ENCODE measurements around the gene NKX6-1.
A peak's percentile ranks its signal among the peaks of the same experiment; 100 is the strongest.

NKX6-1 gene

DNA sequence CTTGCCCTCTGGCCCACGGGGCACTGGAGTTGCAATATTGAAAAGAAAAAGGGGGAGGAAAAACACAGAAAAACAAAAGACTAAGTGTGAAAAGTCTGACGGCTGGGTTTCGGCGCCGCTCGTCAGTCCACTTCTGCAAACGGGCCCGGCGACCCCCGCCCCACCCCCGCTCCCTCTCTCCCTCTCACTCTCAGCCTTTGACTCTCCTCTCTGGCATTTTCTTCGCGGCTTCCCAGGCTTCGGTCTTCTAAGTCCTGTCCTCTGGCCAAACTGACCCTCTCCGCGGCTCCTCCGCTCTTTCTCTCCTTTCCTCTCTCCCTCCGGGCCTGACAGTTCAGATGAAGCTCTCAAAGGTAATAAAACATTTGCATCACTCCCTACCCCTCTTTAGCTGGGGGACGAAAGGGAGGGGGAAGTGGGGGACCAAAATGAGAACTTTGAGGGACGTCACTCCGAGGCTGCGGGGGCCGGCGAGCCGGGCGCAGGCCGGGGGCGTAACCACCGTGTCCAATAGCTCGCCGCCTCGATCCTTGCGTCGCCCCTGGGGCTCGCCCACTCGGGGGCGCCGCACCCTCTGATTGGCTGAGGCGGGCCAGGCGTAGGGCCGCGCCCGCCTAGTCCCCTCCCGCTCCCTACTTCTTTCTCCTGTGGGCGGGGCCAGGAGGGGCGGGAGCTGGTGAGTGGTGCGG is at the start of gene NKX6-1:
TSS of gene NKX6-1 (minus strand) at position 358 of the 689 bp plus-strand sequence. CDS start 1,064 bp downstream, outside the sequence.
- peak; percentile 92 for DNase-seq

GRCh38 chr4:84547211-84547610 is 48.1 kb upstream of the NKX6-1 start:
- no peak for DNase-seq

DNA sequence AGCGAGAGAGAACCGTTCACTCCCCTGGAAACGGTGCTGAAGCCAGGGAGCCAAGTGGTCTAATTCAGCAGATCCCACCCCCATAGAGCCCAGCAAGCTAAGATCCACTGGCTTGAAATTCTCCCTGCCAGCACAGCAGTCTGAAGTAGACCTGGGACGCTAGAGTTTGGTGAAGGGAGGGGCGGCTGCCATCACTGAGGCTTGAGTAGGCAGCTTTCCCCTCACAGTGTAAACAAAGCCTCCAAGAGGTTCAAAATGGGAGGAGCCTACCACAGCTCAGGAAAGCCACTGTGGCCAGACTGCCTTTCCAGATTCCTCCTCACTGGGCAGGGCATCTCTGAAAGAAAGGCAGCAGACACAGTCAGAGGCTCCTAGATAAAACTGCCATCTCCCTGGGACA is 46.0 kb upstream of the NKX6-1 start:
- no peak for DNase-seq

- no peak for DNase-seq
Measured at GRCh38 chr4:84535901-84536300, 36.8 kb upstream of the NKX6-1 start.

DNA sequence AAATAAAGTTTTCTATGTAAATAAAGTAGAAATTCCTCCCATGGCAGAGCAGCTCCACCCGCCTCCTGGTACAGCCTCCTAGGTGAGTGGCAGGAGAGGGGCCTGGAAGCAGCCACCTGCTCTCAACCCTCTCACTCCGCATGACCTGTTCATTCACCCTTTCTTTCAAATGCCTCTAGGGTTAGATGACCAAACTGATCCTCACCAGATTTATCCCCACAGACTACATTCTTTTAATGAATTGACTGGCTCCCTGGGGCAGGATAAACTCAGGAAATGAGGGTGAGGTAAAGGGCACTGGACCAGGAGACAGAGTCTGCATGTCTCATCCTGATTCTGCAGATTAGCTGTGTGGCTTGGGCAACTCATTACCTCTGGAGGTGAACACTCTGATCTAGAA is 32.6 kb upstream of the NKX6-1 start:
- no peak for DNase-seq

DNA sequence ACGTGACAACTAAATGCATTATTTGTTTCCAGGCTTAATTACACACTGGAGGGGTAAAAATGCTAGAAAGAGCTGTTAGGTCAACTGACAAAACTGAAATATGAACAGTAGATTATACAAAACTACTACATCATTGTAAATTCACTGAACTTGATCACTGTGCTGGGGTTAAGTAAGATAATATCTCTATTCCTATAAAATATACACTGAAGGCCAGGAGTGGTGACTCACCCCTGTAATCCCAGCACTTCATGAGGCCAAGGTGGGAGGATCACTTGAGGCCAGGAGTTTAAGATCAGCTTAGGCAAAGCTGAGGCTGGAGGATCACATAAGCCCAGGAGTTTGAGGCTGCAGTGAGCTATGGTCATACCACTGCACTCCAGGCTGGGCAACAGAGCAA is 31.8 kb upstream of the NKX6-1 start:
- no peak for DNase-seq

- no peak for DNase-seq
Measured at GRCh38 chr4:84530454-84530853, 31.4 kb upstream of the NKX6-1 start.

DNA sequence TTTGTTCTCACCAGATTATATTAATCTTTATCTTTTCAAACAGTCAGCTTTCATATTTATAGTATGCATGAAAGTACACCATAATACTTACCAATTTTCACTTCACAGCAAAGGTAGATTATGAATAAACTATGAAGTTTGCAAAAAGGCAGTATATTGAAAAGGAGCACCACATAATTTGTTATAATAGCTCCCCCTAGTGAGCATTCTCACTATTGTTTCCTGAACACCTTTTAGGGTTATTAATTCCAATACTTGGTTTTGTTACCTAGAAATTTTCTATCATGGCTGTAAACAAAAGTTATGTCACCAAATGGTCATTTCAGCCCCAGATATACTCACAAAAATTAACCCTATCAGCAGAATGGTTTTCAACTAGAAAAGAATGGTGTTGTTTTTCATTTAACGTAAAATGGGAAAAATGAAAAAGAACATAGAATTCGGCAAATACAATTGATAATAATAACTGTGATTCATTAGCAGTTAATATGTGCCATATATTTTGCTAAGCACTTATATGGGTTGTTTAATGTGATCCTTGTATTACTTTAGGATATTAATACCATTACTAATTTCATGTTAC is 30.2 kb upstream of the NKX6-1 start:
- DNase-seq, result peak; percentile 57

GRCh38 chr4:84527391-84527790 is 28.3 kb upstream of the NKX6-1 start:
- no peak for DNase-seq

DNA sequence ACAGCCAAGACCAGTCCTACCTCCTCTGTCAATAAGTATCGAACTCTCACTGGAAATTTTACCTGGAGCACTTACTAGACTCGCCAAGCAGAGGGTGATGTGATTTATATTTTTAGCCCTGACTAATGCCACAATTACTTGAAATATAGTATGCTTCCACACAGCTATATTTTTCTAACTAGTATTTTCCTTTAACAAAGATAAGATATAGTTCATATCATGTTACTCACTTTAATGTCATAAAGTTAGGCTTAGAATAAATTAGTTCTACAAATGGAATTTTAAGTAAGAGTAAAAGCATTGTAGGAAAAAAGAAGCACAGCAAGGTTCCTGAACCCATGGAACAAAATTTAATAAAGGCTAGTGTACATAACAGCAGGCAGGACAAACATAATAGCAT is 16.0 kb upstream of the NKX6-1 start:
- DNase-seq, result no peak

- DNase-seq, result no peak
Measured at GRCh38 chr4:84512277-84512676, 13.2 kb upstream of the NKX6-1 start.

- no peak for DNase-seq
Measured at GRCh38 chr4:84511703-84512102, 12.6 kb upstream of the NKX6-1 start.

DNA sequence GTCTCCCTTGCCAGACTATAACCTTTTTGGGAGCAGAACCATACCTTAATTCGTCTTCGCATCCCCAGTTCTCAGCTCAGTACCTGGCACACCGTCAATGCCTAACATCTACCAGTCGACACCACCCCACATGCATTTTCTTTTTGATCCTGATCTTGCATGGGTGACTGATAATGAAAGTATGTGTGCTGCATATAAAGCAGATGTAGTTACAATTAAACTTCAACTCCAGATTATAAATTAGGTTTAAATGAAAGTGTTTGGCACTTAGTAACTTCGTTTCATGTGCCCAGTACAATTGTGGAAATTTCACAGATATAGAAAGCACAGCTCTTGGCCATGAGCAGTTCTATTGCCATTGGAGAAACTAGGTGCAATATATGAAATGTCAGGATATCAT is 8.8 kb upstream of the NKX6-1 start:
- DNase-seq, result no peak

- no peak for DNase-seq
Measured at GRCh38 chr4:84504821-84505220, 5.7 kb upstream of the NKX6-1 start.

GRCh38 chr4:84503495-84504437 is 4.7 kb upstream of the NKX6-1 start:
- DNase-seq, result peak; percentile 74

DNA sequence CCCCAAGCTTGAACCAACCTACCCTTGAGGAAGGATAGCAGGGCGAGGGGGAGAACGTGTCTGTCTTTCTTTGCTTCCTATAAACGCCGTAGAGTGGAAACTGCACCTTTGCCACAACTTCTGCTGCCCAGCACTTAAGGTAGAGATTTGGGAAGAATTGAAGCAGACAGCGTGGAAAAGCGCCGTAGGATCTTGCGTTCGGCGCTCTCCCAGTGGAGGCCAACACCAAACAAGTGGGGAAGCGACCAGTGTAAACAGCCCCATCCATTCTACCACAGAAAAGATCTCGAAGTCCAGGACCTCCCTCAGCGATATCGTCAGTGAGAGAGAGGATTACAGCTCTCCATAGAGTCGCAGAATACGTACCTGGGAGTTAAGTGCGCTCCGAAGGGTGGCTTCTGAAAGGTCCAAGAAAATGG is 3.9 kb upstream of the NKX6-1 start:
- no peak for DNase-seq

DNA sequence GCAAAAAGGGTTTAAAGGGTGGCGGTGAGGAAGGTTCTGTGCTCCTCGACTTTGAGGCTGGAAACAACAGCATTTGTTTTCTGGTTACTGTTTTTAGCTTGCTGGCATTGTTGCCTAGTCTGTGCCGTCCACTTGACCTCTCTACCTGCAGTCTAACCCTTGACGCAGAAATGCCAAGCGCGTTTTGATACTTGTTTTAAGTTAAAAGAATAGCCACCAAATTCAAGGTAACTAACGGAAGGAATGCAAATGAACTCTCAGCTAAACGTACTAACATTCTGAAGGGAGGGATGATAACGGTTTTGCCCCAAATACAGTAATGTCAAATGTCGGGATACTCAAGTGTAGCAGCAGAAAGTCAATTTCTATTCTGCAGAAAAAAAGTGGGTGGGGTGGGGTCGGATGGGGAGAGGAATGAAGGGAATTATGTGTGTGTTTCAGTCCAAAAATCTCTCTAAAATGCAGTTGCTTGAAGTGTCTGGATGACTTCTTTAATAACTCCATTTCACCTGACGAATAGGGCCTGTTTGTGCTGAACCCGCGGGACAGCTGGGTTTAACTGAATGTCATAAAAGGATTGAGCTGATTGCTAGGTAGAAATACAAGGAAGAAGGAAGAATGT is 3.4 kb upstream of the NKX6-1 start:
- no peak for DNase-seq

- DNase-seq, result no peak
Measured at GRCh38 chr4:84501721-84502267, 2.7 kb upstream of the NKX6-1 start.

GRCh38 chr4:84501202-84501503 is 2.1 kb upstream of the NKX6-1 start:
- DNase-seq, result no peak

DNA sequence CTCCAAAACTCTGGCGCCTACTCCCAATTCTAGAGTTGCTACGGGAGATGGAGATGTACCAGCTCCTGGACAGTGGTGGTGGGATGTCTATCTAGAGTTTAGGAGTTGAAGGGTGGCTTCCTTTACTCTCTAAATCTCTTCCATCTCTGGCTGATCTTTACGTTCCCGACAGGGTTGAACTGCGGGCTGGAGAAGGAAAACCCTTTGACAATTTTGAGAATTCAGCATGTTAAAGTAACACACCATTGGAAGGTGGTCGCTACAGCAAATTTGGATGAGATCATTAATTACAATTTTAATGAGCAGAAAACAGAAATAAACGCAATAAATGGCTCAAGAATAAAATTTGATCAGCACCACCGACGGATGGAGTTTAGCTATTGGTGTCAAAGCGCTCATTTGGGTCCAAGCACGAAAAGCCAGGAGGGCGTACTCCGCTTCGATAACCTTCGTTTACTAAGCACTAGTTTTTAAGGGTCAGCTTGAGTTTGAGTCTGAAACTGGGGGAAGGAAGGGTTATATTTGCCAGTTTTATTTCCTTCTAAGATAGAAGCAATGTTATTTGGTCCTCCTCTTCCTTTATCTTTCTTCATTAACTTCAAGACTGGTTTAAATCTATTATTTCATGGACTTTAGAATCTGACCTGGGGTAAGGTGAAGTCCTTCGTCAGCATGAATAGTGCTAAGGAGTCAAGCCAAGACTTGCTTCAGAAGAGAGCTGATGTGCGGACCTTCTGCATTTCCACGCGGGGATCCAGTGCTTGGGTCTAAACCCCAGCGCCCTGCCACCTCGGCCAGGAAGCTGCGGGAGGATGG is 1.5 kb upstream of the NKX6-1 start:
- no peak for DNase-seq

- peak; percentile 86 for DNase-seq
Measured at GRCh38 chr4:84499624-84499982, 511 bp upstream of the NKX6-1 start.

GRCh38 chr4:84498203-84498934 is 723 bp downstream of the NKX6-1 start:
- peak; percentile 45 for DNase-seq

Data from NCI-H510A treated with DMSO at 0.1 percent for 48 hours (cell line).